H9 (cell line): Measurements from ENCODE around the gene KIF19. TPM values are rescaled to one million over a fixed set of nuclear protein-coding genes. Genes with fewer than 3 reads are reported as not detected.

ENCODE experiments used
- DNase-seq: peaks from one replicate; pipeline ENCODE4 v3.0.0-alpha.2; 2017
- H2AFZ ChIP-seq: one replicate; pipeline ENCODE4 v1.6.1; 2013; ENCODE audit warnings: mild to moderate bottlenecking, low read length, control low read depth, moderate library complexity
- H2AK5ac ChIP-seq: 2 replicates; pipeline ENCODE4 v1.6.1; 2013; ENCODE audit warnings: low read length, control low read depth, mixed read lengths; ENCODE audit not compliant: insufficient read length
- H2BK120ac ChIP-seq: one replicate; pipeline ENCODE4 v1.6.1; 2013; ENCODE audit warnings: low read depth, mild to moderate bottlenecking, low read length, control low read depth, inconsistent platforms; ENCODE audit not compliant: poor library complexity, severe bottlenecking
- H2BK12ac ChIP-seq: 2 replicates; pipeline ENCODE4 v1.6.1; 2013; ENCODE audit warnings: low read length, control low read depth, mixed read lengths, low read depth; ENCODE audit not compliant: insufficient read length
- H2BK15ac ChIP-seq: 2 replicates; pipeline ENCODE4 v1.6.1; 2013; ENCODE audit warnings: low read depth, low read length, control low read depth
- H2BK20ac ChIP-seq: one replicate; pipeline ENCODE4 v1.6.1; 2013; ENCODE audit warnings: low read depth, mild to moderate bottlenecking, low read length, control low read depth, inconsistent platforms; ENCODE audit not compliant: poor library complexity, severe bottlenecking
- H2BK5ac ChIP-seq: 2 replicates; pipeline ENCODE4 v1.6.1; 2013; ENCODE audit warnings: low read length, control low read depth, mixed read lengths; ENCODE audit not compliant: insufficient read length
- H3K14ac ChIP-seq: 2 replicates; pipeline ENCODE4 v1.6.1; 2013; ENCODE audit warnings: low read length, control low read depth; ENCODE audit not compliant: insufficient read depth
- H3K18ac ChIP-seq: 2 replicates; pipeline ENCODE4 v1.6.1; 2013; ENCODE audit warnings: low read depth, mild to moderate bottlenecking, mixed read lengths, low read length, control low read depth; ENCODE audit not compliant: insufficient read length
- H3K23ac ChIP-seq: 2 replicates; pipeline ENCODE4 v1.6.1; 2013; ENCODE audit warnings: low read length, control low read depth, mixed read lengths, low read depth; ENCODE audit not compliant: insufficient read length
- H3K23me2 ChIP-seq: 2 replicates; pipeline ENCODE4 v1.6.1; 2013; ENCODE audit warnings: low read depth, mild to moderate bottlenecking, mixed read lengths, low read length, control low read depth; ENCODE audit not compliant: insufficient read length, poor library complexity, severe bottlenecking
- H3K27ac ChIP-seq: 2 replicates; pipeline ENCODE4 v1.5.1; 2013; ENCODE audit warnings: low read length, control low read depth, mixed read lengths, low read depth; ENCODE audit not compliant: insufficient read length
- H3K27me3 ChIP-seq: 2 replicates; pipeline ENCODE4 v1.6.1; 2013; ENCODE audit warnings: low read length, control low read depth, inconsistent platforms; ENCODE audit not compliant: insufficient read depth
- H3K4ac ChIP-seq: 2 replicates; pipeline ENCODE4 v1.6.1; 2013; ENCODE audit warnings: low read depth, mild to moderate bottlenecking, control low read depth, inconsistent platforms, low read length, moderate library complexity
- H3K4me1 ChIP-seq: 2 replicates; pipeline ENCODE4 v1.6.1; 2013; ENCODE audit warnings: low read length, control low read depth, inconsistent platforms; ENCODE audit not compliant: insufficient read depth
- H3K4me2 ChIP-seq: 2 replicates; pipeline ENCODE4 v1.6.1; 2013; ENCODE audit warnings: low read length, control low read depth, mixed read lengths; ENCODE audit not compliant: insufficient read length, insufficient read depth
- H3K56ac ChIP-seq: 2 replicates; pipeline ENCODE4 v1.6.1; 2013; ENCODE audit warnings: low read depth, mild to moderate bottlenecking, mixed read lengths, low read length, control low read depth; ENCODE audit not compliant: insufficient read length
- H3K79me1 ChIP-seq: 2 replicates; pipeline ENCODE4 v1.6.1; 2013; ENCODE audit warnings: low read depth, mild to moderate bottlenecking, moderate library complexity, low read length, control low read depth, inconsistent platforms; ENCODE audit not compliant: insufficient read depth, poor library complexity, severe bottlenecking
- H3K79me2 ChIP-seq: 2 replicates; pipeline ENCODE4 v1.6.1; 2013; ENCODE audit warnings: low read length, control low read depth, inconsistent platforms; ENCODE audit not compliant: insufficient read depth
- H3K9ac ChIP-seq: 2 replicates; pipeline ENCODE4 v1.6.1; 2013; ENCODE audit warnings: low read length, control low read depth, mixed read lengths; ENCODE audit not compliant: insufficient read length; ENCODE audit errors: extremely low read depth
- H3K9me3 ChIP-seq: one replicate; pipeline ENCODE4 v1.6.1; 2013; ENCODE audit warnings: low read depth, low read length, inconsistent platforms; ENCODE audit not compliant: control insufficient read depth
- H3T11ph ChIP-seq: one replicate; pipeline ENCODE4 v1.6.1; 2013; ENCODE audit warnings: mild to moderate bottlenecking, low read length, control low read depth, inconsistent platforms
- H4K20me1 ChIP-seq: one replicate; pipeline ENCODE4 v1.6.1; 2013; ENCODE audit not compliant: control insufficient read depth, insufficient read length, insufficient read depth
- H4K5ac ChIP-seq: 2 replicates; pipeline ENCODE4 v1.6.1; 2013; ENCODE audit warnings: low read depth, mild to moderate bottlenecking, mixed read lengths, low read length, control low read depth; ENCODE audit not compliant: insufficient read length
- H4K8ac ChIP-seq: replicated peaks from 2 replicates; pipeline ENCODE4 v1.6.1; 2013; ENCODE audit warnings: low read length, control low read depth, mixed read lengths, low read depth; ENCODE audit not compliant: insufficient read length
- H4K91ac ChIP-seq: 2 replicates; pipeline ENCODE4 v1.6.1; 2013; ENCODE audit warnings: low read depth, mild to moderate bottlenecking, moderate library complexity, mixed read lengths, low read length, control low read depth; ENCODE audit not compliant: insufficient read length
- H3K27ac Mint-ChIP-seq, 3 experiments: 2 replicates in 2 of 3; 3 replicates in 1 of 3; pipeline ENCODE4 v1.8.0; 2020 to 2021; ENCODE audit warnings: mixed read lengths in 3 of 3, mild to moderate bottlenecking in 1 of 3, moderate library complexity in 1 of 3
- H3K27me3 Mint-ChIP-seq: 2 replicates; pipeline ENCODE4 v1.8.0; 2021; ENCODE audit warnings: low read depth, mild to moderate bottlenecking, moderate library complexity, mixed read lengths
- H3K36me3 Mint-ChIP-seq, 3 experiments: 2 replicates in 2 of 3; 3 replicates in 1 of 3; pipeline ENCODE4 v1.8.0; 2020 to 2021; ENCODE audit warnings: low read depth in 3 of 3, mixed read lengths in 3 of 3; ENCODE audit not compliant: insufficient read depth in 1 of 3
- H3K4me1 Mint-ChIP-seq, 2 experiments: 2 replicates each; pipeline ENCODE4 v1.8.0; 2020; ENCODE audit warnings: mixed read lengths in 2 of 2
- H3K4me3 Mint-ChIP-seq, 2 experiments: 2 replicates in 1 of 2; 3 replicates in 1 of 2; pipeline ENCODE4 v1.8.0; 2020 to 2021; ENCODE audit warnings: mild to moderate bottlenecking in 2 of 2, mixed read lengths in 2 of 2, moderate library complexity in 1 of 2
- H3K9me3 Mint-ChIP-seq, 2 experiments: 2 replicates in 1 of 2; 3 replicates in 1 of 2; pipeline ENCODE4 v1.8.0; 2020; ENCODE audit warnings: mild to moderate bottlenecking in 2 of 2, mixed read lengths in 2 of 2, moderate library complexity in 1 of 2
- CTCF ChIP-seq: fragments of 200-600 bp; sonication (generic); conservative IDR thresholded peaks from 3 replicates; pipeline ENCODE4 v1.8.0; 2021; ENCODE audit warnings: antibody characterized with exemption, mild to moderate bottlenecking
- WGBS: extraction: QIAGEN DNeasy Blood & Tissue Kit; methylation state at CpG from one replicate; pipeline ENCODE4 v1.1.7; 2013; ENCODE audit warnings: missing lambda C conversion rate, low lambda C conversion rate, mixed read lengths; ENCODE audit not compliant: insufficient read length; ENCODE audit errors: extremely low coverage; 5-methylcytosine and 5-hydroxymethylcytosine counted together
- total RNA-seq: library from RNA; stranded (reverse); gene quantifications from 2 replicates; pipeline ENCODE4 v1.2.1, GENCODE V29; 2021

The KIF19 gene
- total RNA-seq, 1 experiment from 2014 or later = 0.13 TPM

- Histone ChIP-seq H2AFZ (no peak overlapping the region), H3K4me1 (no peaks in the 10 kb centered on the region), H4K20me1 (no peaks in the 10 kb centered on the region), H2BK5ac (no peak overlapping the region), H3K18ac (no peak overlapping the region), H3K14ac (no peak overlapping the region), H3K23me2 (no peaks in the 10 kb centered on the region), H3K4me2 (no peak overlapping the region), H2BK15ac (no peak overlapping the region), H2BK20ac (no peak overlapping the region), H4K91ac (no peak overlapping the region), H3K9ac (no peak overlapping the region), H4K5ac (no peak overlapping the region), H3K79me1 (no peaks in the 10 kb centered on the region), H2BK12ac (no peak overlapping the region), H3K4ac (no peak overlapping the region), H2AK5ac (no peak overlapping the region), H3K23ac (no peak overlapping the region), H3K9me3 (no peaks in the 10 kb centered on the region), H3K27ac (no peak overlapping the region), H3K56ac (no peak overlapping the region), H2BK120ac (no peak overlapping the region), H3T11ph (no peak overlapping the region), H3K27me3 (no peaks in the 10 kb centered on the region), H3K79me2 (no peaks in the 10 kb centered on the region), H4K8ac (no peak overlapping the region)
- Mint-ChIP-seq H3K27me3 (peaks cover 13% of the 10 kb centered on the region), H3K4me1 (peaks cover 0 to 6% of the 10 kb centered on the region in 2 experiments; a peak in 2 of 4 replicates), H3K27ac (no peak overlapping the region), H3K4me3 (no peak overlapping the region), H3K36me3 (no peaks in the 10 kb centered on the region), H3K9me3 (no peaks in the 10 kb centered on the region; a peak in 2 of 5 replicates)
- TF ChIP-seq CTCF = no peak
- WGBS = no CpG with 5 or more reads among the region's 8 CpGs
- no peak for DNase-seq
Observed at GRCh38 chr17:74303305-74303704, 22.7 kb upstream of the KIF19 start.
